Astrocyte (in vitro differentiated cells and primary cell): ENCODE results near the gene AIPL1. TPM values are rescaled to one million over a fixed set of nuclear protein-coding genes. Genes with fewer than 3 reads are reported as not detected.

Experiments
- DNase-seq: peaks from one replicate; pipeline ENCODE4 v3.0.0-alpha.2; 2010; ENCODE audit warnings: low read depth
- FAIRE-seq: peaks from 2 replicates; lab custom pipeline; 2011; peaks lifted over from hg19 to GRCh38; lab: Jason Lieb, UNC
- H2AFZ ChIP-seq: 2 replicates; pipeline ENCODE4 v1.6.0; 2012; ENCODE audit warnings: low read depth, low read length, inconsistent platforms
- H3K27ac ChIP-seq: 2 replicates; pipeline ENCODE4 v1.5.1; 2011; ENCODE audit warnings: low read depth, low read length, inconsistent platforms
- H3K27me3 ChIP-seq: 2 replicates; pipeline ENCODE4 v1.6.0; 2011; ENCODE audit warnings: low read length, inconsistent platforms; ENCODE audit not compliant: insufficient read depth
- H3K36me3 ChIP-seq: 2 replicates; pipeline ENCODE4 v1.5.1; 2011; ENCODE audit warnings: low read length, inconsistent platforms; ENCODE audit not compliant: insufficient read depth
- H3K4me1 ChIP-seq: 2 replicates; pipeline ENCODE4 v1.5.1; 2011; ENCODE audit warnings: low read length, inconsistent platforms; ENCODE audit not compliant: insufficient read depth
- H3K4me2 ChIP-seq: 2 replicates; pipeline ENCODE4 v1.6.0; 2012; ENCODE audit warnings: low read length, inconsistent platforms
- H3K4me3 ChIP-seq: 2 replicates; pipeline ENCODE4 v1.5.1; 2011; ENCODE audit warnings: low read depth, mild to moderate bottlenecking, low read length, inconsistent platforms; ENCODE audit not compliant: insufficient read depth
- H3K79me2 ChIP-seq: 2 replicates; pipeline ENCODE4 v1.6.0; 2012; ENCODE audit warnings: mild to moderate bottlenecking, low read length, inconsistent platforms; ENCODE audit not compliant: insufficient read depth
- H3K9ac ChIP-seq: 2 replicates; pipeline ENCODE4 v1.6.0; 2012; ENCODE audit warnings: mild to moderate bottlenecking, low read length, inconsistent platforms
- H3K9me3 ChIP-seq: 2 replicates; pipeline ENCODE4 v1.5.1; 2012; ENCODE audit warnings: low read depth, mild to moderate bottlenecking, low read length, inconsistent platforms; ENCODE audit not compliant: insufficient read depth
- H4K20me1 ChIP-seq: 2 replicates; pipeline ENCODE4 v1.6.0; 2012; ENCODE audit warnings: low read length, inconsistent platforms; ENCODE audit not compliant: insufficient read depth
- H3K27ac Mint-ChIP-seq: one replicate; pipeline ENCODE4 v1.8.0; 2021; ENCODE audit warnings: mild to moderate bottlenecking, mixed read lengths; ENCODE audit not compliant: unreplicated experiment
- H3K27me3 Mint-ChIP-seq: one replicate; pipeline ENCODE4 v1.8.0; 2021; ENCODE audit warnings: low read depth, mixed read lengths; ENCODE audit not compliant: unreplicated experiment
- H3K36me3 Mint-ChIP-seq: one replicate; pipeline ENCODE4 v1.8.0; 2021; ENCODE audit warnings: low read depth, mixed read lengths; ENCODE audit not compliant: unreplicated experiment
- H3K4me1 Mint-ChIP-seq: one replicate; pipeline ENCODE4 v1.8.0; 2021; ENCODE audit warnings: low read depth, mixed read lengths; ENCODE audit not compliant: unreplicated experiment
- H3K4me3 Mint-ChIP-seq: one replicate; pipeline ENCODE4 v1.8.0; 2021; ENCODE audit warnings: mild to moderate bottlenecking, moderate library complexity, mixed read lengths; ENCODE audit not compliant: unreplicated experiment
- H3K9me3 Mint-ChIP-seq: one replicate; pipeline ENCODE4 v1.8.0; 2021; ENCODE audit warnings: mild to moderate bottlenecking, mixed read lengths; ENCODE audit not compliant: unreplicated experiment
- EZH2 ChIP-seq: IDR thresholded peaks from 2 replicates; pipeline ENCODE4 v1.6.1; 2012; ENCODE audit warnings: mild to moderate bottlenecking, low read length, inconsistent platforms; ENCODE audit not compliant: insufficient read depth
- total RNA-seq: library from RNA; stranded (reverse); gene quantifications from 2 replicates; pipeline ENCODE4 v1.2.1, GENCODE V29; 2021
- TF ChIP-seq, protein P1 (sequence below): IDR thresholded peaks from 2 replicates; pipeline ENCODE4 v1.5.1; 2011; ENCODE audit warnings: low read depth, mild to moderate bottlenecking, inconsistent platforms, low read length, moderate library complexity; ENCODE audit not compliant: insufficient read depth

AIPL1 gene
- total RNA-seq, 1 donor from 2014 or later = not detected

- Mint-ChIP-seq H3K4me3 (no peak overlapping the region), H3K4me1 (peaks cover 10% of the 10 kb centered on the region), H3K27me3 (peaks cover 36% of the 10 kb centered on the region), H3K27ac (peak overlapping the region; percentile 35), H3K9me3 (no peaks in the 10 kb centered on the region), H3K36me3 (no peaks in the 10 kb centered on the region)
- Histone ChIP-seq H4K20me1 (no peaks in the 10 kb centered on the region), H3K9me3 (no peaks in the 10 kb centered on the region), H2AFZ (no peak overlapping the region), H3K4me1 (peaks cover 10% of the 10 kb centered on the region), H3K36me3 (no peaks in the 10 kb centered on the region), H3K27ac (no peak overlapping the region), H3K4me3 (no peak overlapping the region), H3K4me2 (peak overlapping the region; percentile 13), H3K9ac (no peak overlapping the region), H3K79me2 (no peaks in the 10 kb centered on the region), H3K27me3 (peaks cover 7% of the 10 kb centered on the region)
- FAIRE-seq = no peak
- TF ChIP-seq, protein P1, sequence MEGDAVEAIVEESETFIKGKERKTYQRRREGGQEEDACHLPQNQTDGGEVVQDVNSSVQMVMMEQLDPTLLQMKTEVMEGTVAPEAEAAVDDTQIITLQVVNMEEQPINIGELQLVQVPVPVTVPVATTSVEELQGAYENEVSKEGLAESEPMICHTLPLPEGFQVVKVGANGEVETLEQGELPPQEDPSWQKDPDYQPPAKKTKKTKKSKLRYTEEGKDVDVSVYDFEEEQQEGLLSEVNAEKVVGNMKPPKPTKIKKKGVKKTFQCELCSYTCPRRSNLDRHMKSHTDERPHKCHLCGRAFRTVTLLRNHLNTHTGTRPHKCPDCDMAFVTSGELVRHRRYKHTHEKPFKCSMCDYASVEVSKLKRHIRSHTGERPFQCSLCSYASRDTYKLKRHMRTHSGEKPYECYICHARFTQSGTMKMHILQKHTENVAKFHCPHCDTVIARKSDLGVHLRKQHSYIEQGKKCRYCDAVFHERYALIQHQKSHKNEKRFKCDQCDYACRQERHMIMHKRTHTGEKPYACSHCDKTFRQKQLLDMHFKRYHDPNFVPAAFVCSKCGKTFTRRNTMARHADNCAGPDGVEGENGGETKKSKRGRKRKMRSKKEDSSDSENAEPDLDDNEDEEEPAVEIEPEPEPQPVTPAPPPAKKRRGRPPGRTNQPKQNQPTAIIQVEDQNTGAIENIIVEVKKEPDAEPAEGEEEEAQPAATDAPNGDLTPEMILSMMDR = no peak
- TF ChIP-seq EZH2 = no peak
- DNase-seq = peak; percentile 45
These were observed 22.2 kb upstream of the AIPL1 start for GRCh38 chr17:6456914-6457687.

DNA sequence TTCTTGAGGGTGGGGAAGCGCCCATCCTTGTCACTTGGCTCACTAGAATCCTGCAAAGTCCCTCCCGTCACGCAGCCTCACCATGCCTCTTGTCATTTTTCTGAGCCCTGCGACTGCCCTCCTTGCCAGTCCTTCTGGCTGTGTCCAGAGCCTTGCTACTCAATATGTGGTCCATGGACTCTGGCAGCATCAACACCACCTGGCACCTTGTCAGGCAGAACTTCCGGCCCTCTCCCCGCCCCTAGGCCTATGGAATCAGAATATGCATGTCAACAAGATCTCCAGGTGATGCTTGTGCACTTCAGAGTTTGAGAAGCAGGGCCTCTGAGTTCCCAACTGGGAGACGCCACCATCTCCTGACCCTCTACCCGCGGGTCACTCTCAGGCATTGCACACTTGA, 21.4 kb upstream of the AIPL1 start:
- Histone ChIP-seq H3K9me3 (no peaks in the 10 kb centered on the region), H2AFZ (no peak overlapping the region), H3K4me1 (peaks cover 10% of the 10 kb centered on the region), H3K27me3 (peaks cover 7% of the 10 kb centered on the region), H3K4me3 (no peak overlapping the region), H4K20me1 (no peaks in the 10 kb centered on the region), H3K9ac (no peak overlapping the region), H3K36me3 (no peaks in the 10 kb centered on the region), H3K27ac (no peak overlapping the region), H3K79me2 (no peaks in the 10 kb centered on the region), H3K4me2 (no peak overlapping the region)
- Mint-ChIP-seq H3K4me1 (peaks cover 6% of the 10 kb centered on the region), H3K9me3 (no peaks in the 10 kb centered on the region), H3K27ac (no peak overlapping the region), H3K4me3 (no peak overlapping the region), H3K27me3 (peaks cover 33% of the 10 kb centered on the region), H3K36me3 (no peaks in the 10 kb centered on the region)
- FAIRE-seq = no peak
- DNase-seq = no peak
- TF ChIP-seq, protein P1 = no peak
- no peak for TF ChIP-seq EZH2

DNA sequence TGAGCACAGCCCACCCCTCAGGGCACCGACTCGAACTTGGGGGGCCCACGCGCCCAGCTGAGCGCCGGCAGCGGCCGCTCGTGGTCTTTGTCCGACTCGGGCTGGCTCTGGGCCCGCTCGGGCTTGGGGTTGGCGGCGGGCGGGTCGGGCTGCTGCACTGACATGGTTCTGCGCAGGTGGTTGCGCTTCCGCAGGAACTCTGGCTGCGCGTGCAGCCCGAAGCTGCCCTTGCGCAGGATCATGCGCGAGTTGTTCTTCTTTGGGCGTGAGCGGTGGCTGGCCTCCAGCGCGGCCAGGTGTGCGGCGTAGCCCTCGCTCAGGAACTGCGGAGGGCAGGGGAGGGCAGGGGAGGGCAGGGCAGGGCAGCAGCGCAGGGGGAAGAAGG, 20.4 kb upstream of the AIPL1 start:
- H2AFZ ChIP-seq = peak overlapping the region; percentile 18
- Mint-ChIP-seq H3K4me1 (peaks cover 8% of the 10 kb centered on the region), H3K4me3 (no peak overlapping the region), H3K36me3 (no peaks in the 10 kb centered on the region), H3K27me3 (peaks cover 42% of the 10 kb centered on the region), H3K27ac (no peak overlapping the region), H3K9me3 (no peaks in the 10 kb centered on the region)
- TF ChIP-seq, protein P1 = no peak
- peak; percentile 0 for TF ChIP-seq EZH2
- no peaks in the 10 kb centered on the region for H3K79me2 ChIP-seq
- no peak overlapping the region for H3K9ac ChIP-seq
- no peaks in the 10 kb centered on the region for H3K9me3 ChIP-seq
- no peak overlapping the region for H3K4me3 ChIP-seq
- no peak overlapping the region for H3K27ac ChIP-seq
- H3K36me3 ChIP-seq = no peaks in the 10 kb centered on the region
- no peak for FAIRE-seq
- peak; percentile 14 for DNase-seq
- peak overlapping the region; percentile 76 for H3K4me2 ChIP-seq
- H3K4me1 ChIP-seq = peaks cover 10% of the 10 kb centered on the region
- no peaks in the 10 kb centered on the region for H4K20me1 ChIP-seq
- peaks cover 7% of the 10 kb centered on the region for H3K27me3 ChIP-seq
